Subcutaneous abdominal adipose tissue (tissue), 5 donors: ENCODE measurements around the gene ZNF212.

Experiments used
- H3K27ac ChIP-seq: one replicate; pipeline ENCODE4 v1.7.0; 2013; ENCODE audit warnings: low read depth, mild to moderate bottlenecking, inconsistent platforms, low read length, moderate library complexity
- H3K27me3 ChIP-seq, 5 donors: one replicate each; pipeline ENCODE4 v1.7.0; 2013; ENCODE audit warnings: low read length in 5 of 5, inconsistent platforms in 1 of 5; ENCODE audit not compliant: control insufficient read depth in 5 of 5, insufficient read depth in 4 of 5
- H3K36me3 ChIP-seq, 5 donors: one replicate each; pipeline ENCODE4 v1.7.0; 2013; ENCODE audit warnings: low read length in 5 of 5; ENCODE audit not compliant: control insufficient read depth in 5 of 5, insufficient read depth in 5 of 5
- H3K4me1 ChIP-seq, 5 donors: one replicate each; pipeline ENCODE4 v1.7.0; 2013; ENCODE audit warnings: low read length in 5 of 5, mild to moderate bottlenecking in 3 of 5, moderate library complexity in 1 of 5; ENCODE audit not compliant: control insufficient read depth in 5 of 5, insufficient read depth in 5 of 5
- H3K4me3 ChIP-seq, 5 donors: one replicate each; pipeline ENCODE4 v1.7.0; 2013; ENCODE audit warnings: low read length in 5 of 5, low read depth in 1 of 5
- H3K9ac ChIP-seq, 5 donors: one replicate each; pipeline ENCODE4 v1.7.0; 2013; ENCODE audit warnings: low read length in 5 of 5, mild to moderate bottlenecking in 4 of 5, moderate library complexity in 3 of 5
- H3K9me3 ChIP-seq, 5 donors: one replicate each; pipeline ENCODE4 v1.7.0; 2013; ENCODE audit warnings: low read length in 5 of 5; ENCODE audit not compliant: control insufficient read depth in 5 of 5
- donor health status: healthy.
- donor health status: healthy.
- donor health status: healthy.
- donor health status: healthy.
- donor health status: healthy.

The ZNF212 gene

GRCh38 chr7:149199234-149199995 is 40.0 kb upstream of the ZNF212 start:
- Histone ChIP-seq H3K36me3 (peaks cover 7 to 54% (median 50%) of the 10 kb centered on the region in 5 donors), H3K9me3 (no peaks in the 10 kb centered on the region), H3K4me3 (no peak overlapping the region), H3K27me3 (no peaks in the 10 kb centered on the region), H3K4me1 (peaks cover 2 to 22% (median 21%) of the 10 kb centered on the region in 5 donors), H3K27ac (no peak overlapping the region), H3K9ac (no peak overlapping the region)

- H3K9me3 ChIP-seq: no peaks in the 10 kb centered on the region
- no peak overlapping the region for H3K9ac ChIP-seq
- H3K36me3 ChIP-seq: peaks cover 7 to 81% (median 78%) of the 10 kb centered on the region in 5 donors
- no peak overlapping the region for H3K27ac ChIP-seq
- H3K4me3 ChIP-seq: no peak overlapping the region
- no peaks in the 10 kb centered on the region for H3K27me3 ChIP-seq
- H3K4me1 ChIP-seq: peaks cover 0 to 2% (median 0%) of the 10 kb centered on the region in 5 donors
Observed at GRCh38 chr7:149202831-149203231, 36.6 kb upstream of the ZNF212 start.

GRCh38 chr7:149205690-149206381 is 33.6 kb upstream of the ZNF212 start:
- H3K27me3 ChIP-seq: no peaks in the 10 kb centered on the region
- H3K4me3 ChIP-seq: no peak overlapping the region
- no peak overlapping the region for H3K9ac ChIP-seq
- no peaks in the 10 kb centered on the region for H3K4me1 ChIP-seq
- H3K9me3 ChIP-seq: no peaks in the 10 kb centered on the region
- H3K27ac ChIP-seq: no peak overlapping the region
- peaks cover 0 to 81% (median 77%) of the 10 kb centered on the region in 5 donors for H3K36me3 ChIP-seq

GRCh38 chr7:149207324-149208035 is 32.0 kb upstream of the ZNF212 start:
- Histone ChIP-seq H3K36me3 (peaks cover 8 to 86% (median 82%) of the 10 kb centered on the region in 5 donors), H3K4me3 (no peak overlapping the region), H3K9me3 (no peaks in the 10 kb centered on the region), H3K27me3 (no peaks in the 10 kb centered on the region), H3K9ac (no peak overlapping the region), H3K27ac (no peak overlapping the region), H3K4me1 (no peaks in the 10 kb centered on the region)

- Histone ChIP-seq H3K36me3 (peaks cover 8 to 93% (median 82%) of the 10 kb centered on the region in 5 donors), H3K4me1 (peaks cover 0 to 16% (median 13%) of the 10 kb centered on the region in 5 donors), H3K9ac (no peak overlapping the region), H3K27ac (no peak overlapping the region), H3K4me3 (no peak overlapping the region), H3K27me3 (no peaks in the 10 kb centered on the region), H3K9me3 (no peaks in the 10 kb centered on the region)
Observed at GRCh38 chr7:149209518-149210269, 29.8 kb upstream of the ZNF212 start.

GRCh38 chr7:149210551-149210950 is 28.9 kb upstream of the ZNF212 start:
- H3K27ac ChIP-seq: no peak overlapping the region
- no peak overlapping the region for H3K4me3 ChIP-seq
- no peak overlapping the region for H3K9ac ChIP-seq
- H3K36me3 ChIP-seq: peaks cover 8 to 98% (median 88%) of the 10 kb centered on the region in 5 donors
- H3K9me3 ChIP-seq: no peaks in the 10 kb centered on the region
- peaks cover 0 to 19% (median 13%) of the 10 kb centered on the region in 5 donors for H3K4me1 ChIP-seq
- no peaks in the 10 kb centered on the region for H3K27me3 ChIP-seq

- no peaks in the 10 kb centered on the region for H3K27me3 ChIP-seq
- no peak overlapping the region for H3K27ac ChIP-seq
- H3K4me1 ChIP-seq: peaks cover 0 to 19% (median 13%) of the 10 kb centered on the region in 5 donors
- no peak overlapping the region for H3K4me3 ChIP-seq
- peaks cover 8 to 99% (median 92%) of the 10 kb centered on the region in 5 donors for H3K36me3 ChIP-seq
- no peak overlapping the region for H3K9ac ChIP-seq
- no peaks in the 10 kb centered on the region for H3K9me3 ChIP-seq
Observed at GRCh38 chr7:149214020-149214720, 25.3 kb upstream of the ZNF212 start.

GRCh38 chr7:149216402-149216801 is 23.0 kb upstream of the ZNF212 start:
- Histone ChIP-seq H3K27ac (no peak overlapping the region), H3K4me3 (no peak overlapping the region), H3K36me3 (peaks cover 7 to 98% (median 84%) of the 10 kb centered on the region in 5 donors), H3K4me1 (peaks cover 0 to 19% (median 13%) of the 10 kb centered on the region in 5 donors), H3K9ac (no peak overlapping the region), H3K27me3 (no peaks in the 10 kb centered on the region), H3K9me3 (no peaks in the 10 kb centered on the region)

GRCh38 chr7:149217570-149217969 is 21.9 kb upstream of the ZNF212 start:
- Histone ChIP-seq H3K9ac (no peak overlapping the region), H3K4me3 (no peak overlapping the region), H3K36me3 (peaks cover 0 to 95% (median 82%) of the 10 kb centered on the region in 5 donors), H3K27ac (no peak overlapping the region), H3K27me3 (no peaks in the 10 kb centered on the region), H3K4me1 (peaks cover 0 to 19% (median 13%) of the 10 kb centered on the region in 5 donors), H3K9me3 (no peaks in the 10 kb centered on the region)
